Measurements from ENCODE around the gene NTF4.
A peak's percentile ranks its signal among the peaks of the same experiment; 100 is the strongest.
"Not testable (repeated sequence)": the region's sequence is repeated elsewhere in the genome, so short reads cannot be mapped to it uniquely, and the experiment has no call there.

NTF4 gene

DNA sequence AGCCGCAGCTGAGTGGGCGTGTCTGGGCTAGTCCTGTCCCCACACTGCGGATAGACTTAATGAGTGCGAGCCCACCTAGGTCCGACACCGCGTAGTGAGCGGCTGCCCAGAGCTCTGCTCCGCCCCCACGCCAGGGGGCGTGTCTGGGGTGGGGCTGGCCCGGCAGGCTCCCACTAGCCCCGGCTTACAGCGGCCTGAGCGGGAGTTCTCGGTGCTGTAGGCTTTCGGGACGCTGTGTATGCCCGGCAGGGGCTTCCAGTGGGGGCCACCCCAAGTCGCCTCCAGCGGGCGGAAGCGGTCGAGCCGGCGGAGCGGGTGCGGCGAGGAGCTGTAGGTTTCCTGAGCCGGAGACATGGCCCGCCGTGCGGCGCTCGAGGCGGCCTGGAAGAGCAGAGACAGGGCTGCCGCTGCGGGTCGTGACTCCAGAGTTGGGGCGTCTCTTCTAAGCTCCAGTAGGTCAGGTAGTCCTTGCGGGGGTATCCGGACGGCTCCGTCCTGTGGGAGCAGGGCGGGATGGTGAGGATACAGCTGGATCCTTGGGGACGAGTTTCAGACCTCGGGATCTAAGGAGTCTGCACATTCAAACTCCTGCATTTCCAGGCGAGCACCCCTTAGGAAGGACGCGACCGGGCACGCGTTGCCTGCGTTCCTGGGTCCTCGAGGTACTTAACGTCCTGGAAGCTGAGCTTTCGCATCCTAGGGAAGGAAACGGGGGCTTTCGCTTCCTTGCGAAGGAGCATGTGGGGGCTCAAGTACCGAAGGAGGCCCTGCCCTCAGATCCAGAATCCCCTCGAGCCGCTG is 8.3 kb downstream of the NTF4 start:
- DNase-seq, result peak; percentile 56

- DNase-seq, result not testable (repeated sequence)
These were observed 14.1 kb downstream of the NTF4 start for GRCh38 chr19:49050376-49051033.

DNA sequence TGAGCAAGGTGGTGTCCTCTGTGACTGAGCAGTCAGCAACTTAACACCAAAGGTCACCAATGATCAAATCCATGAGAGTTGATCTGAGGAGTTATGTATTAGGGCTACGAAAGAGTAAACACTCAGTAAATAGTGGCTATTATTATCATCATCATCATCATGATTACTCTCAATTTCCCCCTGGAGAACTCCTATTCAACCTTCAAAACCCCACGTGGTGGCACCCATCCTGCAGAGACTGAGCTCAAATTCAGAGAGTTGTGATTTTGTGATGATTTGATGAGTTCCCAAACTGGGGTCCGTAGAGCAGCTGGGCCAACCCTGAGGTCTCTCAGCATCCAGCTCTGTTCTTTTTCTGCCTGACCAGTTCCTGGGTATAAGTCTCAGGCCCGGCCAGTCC is 14.8 kb downstream of the NTF4 start:
- DNase-seq, result not testable (repeated sequence)

GRCh38 chr19:49049011-49049410 is 15.6 kb downstream of the NTF4 start, which contains the start of gene CGB8:
Gene CGB8 (minus strand): TSS chr19:49049111. CDS start chr19:49048739, 372 bp downstream.
- not testable (repeated sequence) for DNase-seq

GRCh38 chr19:49043548-49043947 is 21.1 kb downstream of the NTF4 start, which contains the start of gene CGB5:
Gene CGB5 (plus strand): TSS chr19:49043848. CDS start chr19:49044210, 362 bp downstream.
- DNase-seq, result not testable (repeated sequence)

DNA sequence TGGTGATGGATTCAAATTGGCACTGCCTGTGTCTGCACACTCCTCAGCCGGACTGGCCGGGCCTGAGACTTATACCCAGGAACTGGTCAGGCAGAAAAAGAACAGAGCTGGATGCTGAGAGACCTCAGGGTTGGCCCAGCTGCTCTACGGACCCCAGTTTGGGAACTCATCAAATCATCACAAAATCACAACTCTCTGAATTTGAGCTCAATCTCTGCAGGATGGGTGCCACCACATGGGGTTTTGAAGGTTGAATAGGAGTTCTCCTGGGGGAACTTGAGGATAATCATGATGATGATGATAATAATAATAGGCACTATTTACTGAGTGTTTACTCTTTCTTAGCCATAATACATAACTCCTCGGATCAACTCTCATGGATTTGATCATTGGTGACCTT is 22.0 kb downstream of the NTF4 start:
- DNase-seq, result not testable (repeated sequence)

- no peak for DNase-seq
These were observed 22.4 kb downstream of the NTF4 start for GRCh38 chr19:49042177-49042576.

DNA sequence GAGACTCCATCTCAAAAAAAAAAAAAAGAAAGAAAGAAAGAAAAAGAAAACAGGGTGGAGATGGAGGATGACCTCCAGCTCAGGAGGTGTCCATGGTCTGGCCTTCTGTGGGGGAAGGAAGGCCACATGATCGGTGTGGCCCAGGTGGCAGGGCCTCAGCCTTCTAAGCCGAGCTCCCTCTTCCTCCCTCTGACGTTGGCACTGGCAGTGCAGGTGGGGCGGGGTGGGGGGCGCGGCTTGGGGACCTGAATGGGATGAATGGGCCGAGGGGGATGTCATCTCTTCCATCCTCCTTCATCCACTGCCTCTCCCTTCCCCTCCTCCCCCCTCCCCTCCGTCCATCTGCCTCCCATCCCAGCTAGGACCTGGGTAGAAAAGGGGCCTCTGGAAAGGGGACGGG is 24.9 kb downstream of the NTF4 start:
- DNase-seq, result not testable (repeated sequence)

DNA sequence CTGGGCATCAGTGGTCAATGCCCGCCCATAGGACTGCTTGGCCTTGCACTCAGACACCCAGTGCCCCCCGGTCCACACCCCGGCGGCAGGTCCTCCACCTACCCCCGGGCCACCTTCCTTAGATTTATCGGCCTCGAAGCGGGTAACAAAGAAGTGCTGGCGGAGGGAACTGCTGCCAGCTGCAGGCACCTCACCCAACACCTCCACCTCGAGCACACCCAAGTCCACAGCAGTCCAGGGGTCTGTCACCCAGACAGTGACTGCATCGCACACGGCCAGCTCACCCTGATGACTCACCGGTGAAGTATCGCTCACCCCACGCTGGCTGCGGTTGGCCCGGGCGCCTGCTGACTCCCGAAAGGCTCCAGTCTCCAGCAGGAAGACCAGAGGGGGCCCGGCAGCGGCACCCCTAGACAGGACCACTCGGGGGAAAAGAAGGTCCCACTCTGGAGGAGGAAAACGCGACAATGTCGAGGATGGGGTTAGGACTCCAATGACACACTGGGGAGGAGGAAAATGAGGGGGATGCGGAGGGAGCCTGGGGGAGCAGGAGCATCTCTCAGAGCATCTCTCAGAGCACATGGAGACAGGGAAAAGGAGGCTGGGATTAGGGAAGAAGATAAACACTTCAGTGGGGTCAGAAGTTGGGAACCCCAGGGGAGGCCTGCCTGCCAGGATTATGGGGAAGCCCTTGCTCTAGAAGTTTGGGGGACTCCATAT is 25.9 kb downstream of the NTF4 start:
- not testable (repeated sequence) for DNase-seq

GRCh38 chr19:49038111-49038510 is 26.5 kb downstream of the NTF4 start:
- DNase-seq, result not testable (repeated sequence)

- not testable (repeated sequence) for DNase-seq
These were observed 27.8 kb downstream of the NTF4 start, which contains the start of gene CGB1 for GRCh38 chr19:49036815-49037214. Gene CGB1 (minus strand): TSS chr19:49036895. CDS start chr19:49036711, 184 bp downstream.

DNA sequence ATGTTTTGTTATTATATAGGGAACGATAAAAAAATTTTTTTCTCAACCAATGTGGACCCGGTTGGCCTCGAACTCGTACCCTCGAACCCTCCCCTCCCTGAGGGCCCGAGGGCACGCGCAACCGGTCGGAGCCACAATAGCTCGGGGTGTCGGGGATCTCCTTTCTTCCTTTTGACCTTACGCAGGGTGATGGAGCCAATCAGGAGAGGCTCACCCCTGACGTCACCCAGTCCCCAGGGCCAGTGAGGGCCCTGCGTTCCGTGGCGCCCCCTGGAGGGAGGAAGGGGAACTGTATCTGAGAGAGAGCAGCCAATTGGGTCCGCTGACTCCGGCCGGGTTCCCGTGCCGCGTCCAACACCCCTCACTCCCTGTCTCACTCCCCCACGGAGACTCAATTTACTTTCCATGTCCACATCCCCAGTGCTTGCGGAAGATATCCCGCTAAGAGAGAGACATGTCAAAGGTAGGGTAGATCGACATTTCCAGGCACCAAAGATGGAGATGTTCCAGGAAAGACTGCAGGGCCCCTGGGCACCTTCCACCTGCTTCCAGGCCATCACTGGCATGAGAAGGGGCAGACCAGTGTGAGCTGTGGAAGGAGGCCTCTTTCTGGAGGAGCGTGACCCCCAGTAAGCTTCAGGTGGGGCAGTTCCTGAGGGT is 32.8 kb downstream of the NTF4 start, which contains the start of gene CGB2:
TSS of gene CGB2 (plus strand) at position 249 of the 660 bp plus-strand sequence. CDS start at position 455, 206 bp downstream.
- DNase-seq, result not testable (repeated sequence)

- not testable (repeated sequence) for DNase-seq
These were observed 34.3 kb downstream of the NTF4 start for GRCh38 chr19:49030323-49030722.

GRCh38 chr19:49029749-49030148 is 34.9 kb downstream of the NTF4 start:
- DNase-seq, result not testable (repeated sequence)

GRCh38 chr19:49028686-49029085 is 35.9 kb downstream of the NTF4 start:
- not testable (repeated sequence) for DNase-seq

DNA sequence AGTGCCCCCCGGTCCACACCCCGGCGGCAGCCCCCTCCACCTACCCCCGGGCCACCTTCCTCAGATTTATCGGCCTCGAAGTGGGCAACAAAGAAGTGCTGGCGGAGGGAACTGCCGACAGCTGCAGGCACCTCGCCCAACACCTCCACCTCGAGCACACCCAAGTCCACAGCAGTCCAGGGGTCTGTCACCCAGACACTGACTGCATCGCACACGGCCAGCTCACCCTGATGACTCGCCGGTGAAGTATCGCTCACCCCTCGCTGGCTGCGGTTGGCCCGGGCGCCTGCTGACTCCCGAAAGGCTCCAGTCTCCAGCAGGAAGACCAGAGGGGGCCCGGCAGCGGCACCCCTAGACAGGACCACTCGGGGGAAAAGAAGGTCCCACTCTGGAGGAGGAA is 39.0 kb downstream of the NTF4 start:
- not testable (repeated sequence) for DNase-seq

- DNase-seq, result not testable (repeated sequence)
These were observed 39.5 kb downstream of the NTF4 start for GRCh38 chr19:49025088-49025487.

GRCh38 chr19:49024233-49024632 is 40.4 kb downstream of the NTF4 start, which contains the start of gene CGB3:
Gene CGB3 (minus strand): TSS chr19:49024333. CDS start chr19:49023971, 362 bp downstream.
- DNase-seq, result not testable (repeated sequence)

- DNase-seq, result no peak
These were observed 42.5 kb downstream of the NTF4 start for GRCh38 chr19:49022116-49022515.

DNA sequence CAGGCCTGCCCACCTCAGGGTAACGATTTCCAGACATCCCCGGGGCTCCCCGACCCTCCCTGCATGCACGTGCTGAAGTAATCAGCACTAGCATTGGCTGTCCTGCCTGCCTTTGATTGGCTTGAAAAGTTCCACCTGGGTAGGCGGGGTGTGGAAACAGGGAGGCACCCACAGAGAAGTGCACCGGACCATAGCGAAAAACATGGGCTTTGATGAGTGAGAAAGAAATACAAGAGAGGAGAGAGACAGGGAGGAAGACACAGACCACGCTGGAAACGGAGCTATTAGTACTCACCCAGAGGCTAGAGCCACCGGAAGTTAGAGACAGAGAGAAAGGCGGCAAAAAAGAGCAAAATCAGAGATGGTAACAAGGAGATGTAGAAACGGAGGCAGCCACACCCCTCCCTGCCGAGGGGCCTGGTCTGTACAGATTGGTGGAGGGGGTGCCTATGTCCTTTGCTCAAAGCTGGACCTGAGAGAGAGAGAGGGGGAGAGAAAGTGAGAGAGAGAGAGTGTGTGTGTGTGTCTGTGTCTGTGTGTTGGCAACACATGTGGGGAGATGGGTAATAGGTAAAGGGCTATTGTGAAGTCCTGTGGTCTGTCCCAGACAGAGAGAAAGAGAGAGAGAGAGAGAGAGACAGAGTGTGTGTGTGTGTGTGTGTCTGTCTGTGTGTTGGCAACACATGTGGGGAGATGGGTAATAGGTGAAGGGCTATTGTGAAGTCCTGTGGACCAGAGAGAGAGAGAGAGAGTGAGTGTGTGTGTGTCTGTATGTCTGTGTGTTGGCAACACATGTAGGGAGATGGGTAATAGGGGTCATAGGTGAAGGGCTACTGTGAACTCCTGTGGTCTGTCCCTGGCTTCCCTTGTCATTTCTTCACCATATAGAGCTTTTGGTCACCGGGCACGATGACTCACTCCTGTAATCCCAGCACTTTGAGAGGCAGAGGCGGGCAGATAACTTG is 43.4 kb downstream of the NTF4 start:
- no peak for DNase-seq

GRCh38 chr19:49020342-49020741 is 44.3 kb downstream of the NTF4 start:
- DNase-seq, result no peak

Data from NCI-H510A treated with DMSO at 0.1 percent for 48 hours (cell line).